ENCODE data around the gene DIP2B.

The DIP2B gene

DNA sequence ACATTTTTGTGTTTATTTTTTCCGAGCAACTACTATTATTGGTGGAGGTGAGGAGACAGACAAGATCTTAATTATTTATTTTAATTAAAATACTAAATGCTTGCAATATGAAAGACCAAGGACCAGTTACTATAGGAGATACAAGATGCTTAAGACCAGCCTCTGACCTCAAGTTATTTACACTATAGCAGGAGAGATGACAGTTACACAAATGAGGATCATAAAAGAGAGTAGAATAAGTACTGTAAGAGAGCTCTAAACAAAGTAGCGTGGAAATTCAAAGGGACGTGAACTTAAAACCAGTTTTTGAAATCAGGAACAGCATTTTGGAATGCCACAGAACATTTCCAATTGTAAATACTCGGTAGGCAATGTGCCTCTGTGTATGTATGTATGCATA is 131.1 kb downstream of the DIP2B start:
- no peak for DNase-seq (ENCODE audit: low read depth, low spot score)

DNA sequence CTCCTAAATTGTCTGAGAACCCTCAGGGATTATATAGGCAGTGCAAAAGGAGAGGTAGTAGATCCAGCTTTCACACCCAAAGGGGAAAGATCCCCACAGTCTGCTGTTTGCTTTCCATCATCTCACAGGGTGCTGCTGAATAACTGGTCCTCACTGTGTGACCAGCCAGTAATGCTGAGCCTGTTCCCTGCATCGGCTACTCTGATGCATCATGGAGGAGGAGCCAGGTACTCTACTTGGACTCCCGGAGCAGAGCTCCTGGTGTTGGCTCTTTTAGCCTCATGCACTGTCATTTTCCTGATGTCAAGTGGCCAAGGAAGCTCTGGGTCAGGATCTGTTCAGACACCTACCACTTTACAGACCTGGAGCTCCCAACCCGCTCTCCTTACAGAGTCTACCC is 131.7 kb downstream of the DIP2B start:
- no peak for DNase-seq (ENCODE audit: low read depth, low spot score)

DNA sequence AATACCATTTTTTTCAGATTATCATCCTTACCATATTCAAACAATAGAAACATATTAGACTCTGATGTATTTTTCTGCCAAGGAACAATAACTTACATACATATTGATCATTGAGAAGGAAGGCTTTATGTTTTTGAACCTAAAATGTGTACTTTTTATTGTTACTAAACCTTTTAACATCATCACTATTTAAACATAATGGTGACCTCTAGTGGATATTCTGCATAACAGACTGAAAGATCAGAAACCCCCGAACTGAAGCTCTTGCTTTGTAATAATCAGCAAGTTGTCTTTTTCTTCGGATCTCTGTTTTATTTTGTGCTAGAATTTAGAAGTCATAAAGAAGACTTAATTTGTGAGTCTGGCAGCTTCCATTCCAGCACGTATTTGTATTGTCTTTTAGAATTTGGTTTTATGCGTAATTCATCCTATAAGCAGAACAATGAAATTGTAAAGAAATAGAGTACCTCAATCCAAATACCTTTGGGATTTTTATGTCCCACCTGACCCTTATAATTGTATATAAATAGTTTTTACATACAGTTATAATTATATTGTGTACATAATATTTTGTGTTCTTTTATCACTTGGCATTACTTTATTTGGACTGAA is 133.2 kb downstream of the DIP2B start:
- DNase-seq (ENCODE audit: low read depth, low spot score) = no peak

DNA sequence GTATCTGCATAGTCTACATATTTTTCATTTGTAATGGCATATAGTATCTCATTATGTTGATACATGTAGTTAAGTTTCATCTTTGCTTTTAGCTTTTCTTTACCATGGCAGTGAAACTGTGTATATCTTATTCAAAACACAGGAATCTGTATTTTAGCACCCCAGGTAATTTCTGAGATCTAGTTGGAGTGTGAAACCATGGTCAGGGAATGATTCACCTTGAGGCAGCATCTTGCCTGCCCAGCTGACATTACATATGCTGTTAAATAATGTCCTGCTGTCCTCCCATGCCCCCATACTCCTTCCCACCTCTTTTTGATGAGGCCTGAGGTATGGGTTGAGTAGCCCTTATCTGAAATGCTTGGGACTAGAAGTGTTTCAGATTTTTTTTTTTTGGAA is 133.7 kb downstream of the DIP2B start:
- DNase-seq (ENCODE audit: low read depth, low spot score) = no peak

DNA sequence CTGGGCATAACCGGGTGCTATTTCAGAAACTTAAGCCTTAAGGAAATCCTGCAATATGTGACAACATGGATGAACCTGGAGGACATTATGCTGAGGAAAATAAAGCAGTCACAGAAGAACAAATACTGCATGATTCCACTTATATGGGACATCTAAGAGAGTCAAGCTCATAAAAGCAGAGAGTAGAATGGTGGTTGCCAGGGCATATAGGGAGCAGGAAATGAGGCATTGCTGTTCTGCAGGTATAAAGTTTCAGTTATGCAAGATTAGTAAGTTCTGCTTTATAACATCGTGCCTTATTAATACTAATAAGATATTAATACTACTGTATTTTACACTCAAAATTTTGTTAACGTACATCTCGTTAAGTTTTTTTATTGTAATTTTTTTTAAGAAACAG is 134.9 kb downstream of the DIP2B start:
- no peak for DNase-seq (ENCODE audit: low read depth, low spot score)

DNA sequence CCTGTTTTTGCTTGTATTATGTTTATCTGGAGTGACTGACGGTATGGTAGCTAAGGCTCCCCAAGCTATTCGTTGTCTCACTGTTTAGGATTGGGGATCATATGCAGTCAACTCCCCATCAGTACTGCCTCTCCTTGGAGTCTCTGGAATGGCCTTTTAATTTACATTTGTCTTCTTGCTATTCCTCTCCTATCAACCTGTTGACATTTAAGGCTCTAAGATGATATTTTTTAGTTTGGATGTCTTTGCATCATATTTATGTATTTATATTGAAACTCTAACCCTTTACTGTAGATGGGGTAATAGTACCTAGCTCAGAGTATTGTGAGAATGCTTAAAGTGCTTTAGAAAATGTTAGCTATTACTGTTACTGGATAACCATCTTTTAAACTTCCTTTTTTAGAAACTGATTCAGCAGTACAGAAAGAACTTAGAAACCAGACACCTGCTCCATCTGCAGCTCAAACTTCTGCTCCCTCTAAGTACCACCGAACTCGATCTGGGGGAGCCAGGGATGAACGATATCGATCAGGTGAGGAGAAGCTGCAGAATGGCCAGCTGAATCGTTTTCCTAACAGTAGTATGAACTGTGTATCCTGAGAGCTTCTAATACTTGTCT is 135.6 kb downstream of the DIP2B start:
- DNase-seq (ENCODE audit: low read depth, low spot score) = no peak

DNA sequence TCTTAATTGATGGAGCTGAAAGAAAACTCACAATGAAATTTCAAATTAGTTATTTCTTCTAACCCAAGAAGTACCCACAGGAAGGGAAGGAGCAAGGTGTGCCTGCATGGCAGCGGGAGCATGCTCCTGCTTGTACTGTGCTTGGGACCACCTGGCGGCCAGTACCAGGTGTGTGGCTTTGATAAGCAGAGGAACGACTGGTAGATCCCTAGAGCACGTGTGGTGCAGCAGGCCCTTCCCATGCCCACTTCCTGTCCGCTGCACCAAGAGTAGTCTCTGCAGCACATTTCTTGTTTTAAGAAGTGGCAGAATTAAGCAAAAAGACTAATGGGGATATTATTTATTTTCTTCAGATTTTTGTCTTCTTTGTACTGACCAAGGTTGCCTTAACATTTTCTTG is 136.8 kb downstream of the DIP2B start:
- no peak for DNase-seq (ENCODE audit: low read depth, low spot score)

DNA sequence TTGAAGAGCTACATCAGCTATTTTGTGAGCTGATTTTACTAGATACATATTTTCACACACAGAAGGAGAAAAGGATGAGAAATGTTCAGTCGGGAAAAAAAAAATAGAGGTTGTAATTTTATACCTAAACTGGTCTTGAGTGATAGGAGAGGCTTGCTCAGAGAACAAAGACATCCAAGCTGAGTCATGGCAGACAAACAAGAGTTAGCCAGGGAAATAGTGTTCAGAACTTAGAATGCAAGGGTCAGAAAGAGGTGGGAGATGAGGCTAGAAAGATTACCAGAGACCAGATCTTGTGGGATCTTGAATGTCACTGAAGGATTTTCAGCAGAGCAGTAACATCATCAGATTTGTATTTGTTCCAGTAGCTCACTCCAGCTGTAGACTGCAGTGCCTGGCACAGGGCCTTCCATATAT is 137.3 kb downstream of the DIP2B start:
- no peak for DNase-seq (ENCODE audit: low read depth, low spot score)

DNA sequence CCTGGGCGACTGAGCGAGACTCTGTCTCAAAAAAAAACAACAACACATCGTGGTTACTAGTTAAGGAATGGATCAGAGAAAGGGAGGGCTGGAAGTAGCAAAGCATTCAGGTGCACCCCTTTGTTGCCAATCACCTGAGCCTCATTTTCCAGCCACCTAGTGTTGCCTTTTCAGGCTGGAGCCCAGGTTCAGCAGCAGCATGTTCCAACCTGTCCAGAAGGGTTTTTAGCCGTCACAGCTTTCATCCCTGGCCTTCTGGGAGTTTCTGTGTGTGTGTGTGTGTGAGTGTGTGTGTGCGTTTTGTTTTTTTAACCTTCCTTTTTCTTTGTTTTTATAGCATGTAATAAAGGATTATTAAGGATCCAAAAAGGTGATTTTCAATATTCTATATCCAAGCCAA is 138.0 kb downstream of the DIP2B start:
- DNase-seq (ENCODE audit: low read depth, low spot score) = no peak

DNA sequence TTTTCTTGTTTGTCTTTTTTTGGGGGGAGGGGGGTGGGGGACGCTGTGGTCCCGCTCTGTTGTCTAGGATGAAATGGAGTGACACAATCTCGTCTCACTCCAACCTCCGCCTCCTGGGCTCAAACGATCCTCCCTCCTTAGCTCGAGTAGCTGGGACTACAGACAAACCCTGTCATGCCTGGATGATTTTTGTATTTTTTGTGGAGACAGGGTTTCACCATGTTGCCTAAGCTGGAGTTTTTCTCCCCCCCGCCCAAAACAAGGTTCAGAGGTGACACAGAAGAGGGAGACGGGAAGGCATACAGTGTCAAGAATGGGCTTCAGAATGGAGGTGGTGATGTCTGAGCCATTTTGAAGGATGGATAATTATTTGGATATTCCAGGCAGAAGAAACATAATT is 142.2 kb downstream of the DIP2B start:
- no peak for DNase-seq (ENCODE audit: low read depth, low spot score)

DNA sequence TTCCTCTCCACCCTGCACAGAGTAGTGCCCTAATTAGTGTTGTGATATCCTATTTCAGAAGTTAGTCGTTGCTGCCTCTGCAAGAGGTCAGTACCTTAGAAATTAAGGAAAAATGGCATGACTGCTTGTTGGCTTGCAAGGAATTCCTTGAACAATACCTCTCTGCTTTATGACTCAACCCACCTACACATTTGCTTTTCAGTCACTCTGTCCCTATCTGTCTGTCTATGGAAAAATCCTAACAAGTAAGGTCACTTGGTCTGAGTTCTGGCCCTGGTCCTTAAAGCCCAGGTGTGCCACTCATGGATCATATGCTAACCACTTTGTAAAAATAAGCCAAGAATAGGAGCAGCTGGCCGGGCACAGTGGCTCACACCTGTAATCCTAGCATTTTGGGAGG is 142.7 kb downstream of the DIP2B start:
- DNase-seq (ENCODE audit: low read depth, low spot score) = no peak

DNA sequence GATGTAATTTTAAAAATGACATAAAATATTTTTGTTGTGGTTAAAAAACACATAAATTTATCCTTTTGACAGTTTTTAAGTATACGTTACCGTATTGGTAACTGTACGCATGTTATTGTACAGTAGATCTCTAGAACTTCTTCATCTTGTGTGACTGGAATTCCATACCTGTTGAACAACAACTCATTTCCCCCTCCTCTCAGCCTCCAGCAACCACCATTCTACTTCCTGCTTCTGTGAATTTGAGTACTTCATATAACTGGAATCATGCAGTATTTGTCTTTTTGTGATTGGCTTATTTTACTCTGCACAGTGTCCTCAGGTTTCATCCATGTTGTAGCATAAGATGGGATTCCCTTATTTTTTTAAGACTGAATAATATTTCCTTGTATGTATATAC is 145.5 kb downstream of the DIP2B start:
- DNase-seq (ENCODE audit: low read depth, low spot score) = no peak

DNA sequence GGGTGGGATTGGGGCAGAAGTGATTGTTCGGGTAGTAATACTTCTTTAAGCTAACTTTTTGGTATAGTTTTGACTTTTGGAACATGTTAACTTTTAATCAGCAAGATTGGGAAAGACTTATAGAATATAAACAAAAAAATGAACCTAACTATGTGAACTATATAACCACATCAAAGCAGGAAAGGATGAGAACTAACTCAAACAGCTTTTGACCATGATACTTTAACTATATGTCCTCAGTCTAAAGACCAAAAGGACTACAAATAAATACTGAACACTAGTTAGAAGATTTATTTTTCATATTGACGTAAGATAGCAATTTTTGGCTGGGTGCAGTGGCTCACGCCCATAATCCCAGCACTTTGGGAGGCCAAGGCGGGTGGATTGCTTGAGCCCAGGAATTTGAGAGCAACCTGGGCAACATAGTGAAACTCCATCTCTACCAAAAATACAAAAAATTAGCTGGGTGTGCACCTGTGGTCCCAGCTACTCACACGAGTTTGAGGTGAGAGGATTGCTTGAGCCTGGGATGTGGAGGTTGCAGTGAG is 150.7 kb downstream of the DIP2B start:
- DNase-seq (ENCODE audit: low read depth, low spot score) = no peak

DNA sequence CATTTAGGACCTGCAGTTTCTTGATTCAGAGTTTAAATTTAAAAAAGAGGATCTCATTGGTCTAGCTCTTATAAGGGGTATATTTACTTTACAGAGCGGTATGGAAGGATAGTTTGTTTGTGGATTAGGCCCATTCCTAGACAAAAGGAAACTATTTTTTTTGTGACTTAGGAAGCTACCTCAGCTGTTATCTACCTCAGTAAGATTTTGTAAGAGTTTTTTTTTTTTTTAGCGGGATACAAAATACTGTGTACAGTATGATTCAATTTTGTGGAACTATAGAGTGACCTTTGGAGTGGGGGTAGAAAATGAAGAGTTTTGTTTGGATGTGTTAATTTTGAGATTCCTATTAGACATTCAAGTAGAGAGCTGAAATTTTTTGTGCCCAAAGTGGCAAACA is 154.5 kb downstream of the DIP2B start:
- no peak for DNase-seq (ENCODE audit: low read depth, low spot score)

DNA sequence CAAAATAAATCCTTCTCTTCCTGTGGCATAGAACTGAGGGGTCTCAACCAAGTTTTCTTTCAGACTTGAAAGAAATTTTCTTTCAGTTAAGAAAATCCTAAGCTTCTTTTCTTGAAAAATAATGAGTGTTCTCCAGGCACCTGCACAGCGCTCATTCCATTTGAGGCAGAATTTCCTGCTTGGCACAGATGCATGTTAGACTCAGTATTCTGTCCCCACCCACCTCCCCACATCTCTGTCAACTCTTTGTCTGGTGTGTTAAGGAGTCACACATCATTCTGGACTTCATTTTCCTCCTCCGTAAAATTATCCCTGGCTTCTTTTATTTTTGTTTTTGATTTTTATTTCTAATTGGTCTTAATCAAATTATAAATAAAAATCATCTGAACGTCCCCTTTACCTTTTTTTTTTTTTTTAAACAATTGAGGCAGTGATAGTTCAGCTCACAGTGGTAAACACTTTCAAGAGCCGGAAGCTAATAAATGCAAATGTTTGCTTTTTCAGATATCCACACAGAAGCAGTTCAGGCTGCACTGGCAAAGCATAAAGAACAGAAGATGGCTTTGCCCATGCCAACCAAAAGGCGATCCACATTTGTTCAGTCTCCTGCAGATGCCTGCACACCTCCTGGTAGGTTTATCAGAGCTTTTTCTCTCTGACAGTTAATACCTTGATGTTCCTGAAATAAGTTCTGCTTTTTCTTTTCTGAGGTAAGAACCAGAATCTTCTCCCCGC is 155.1 kb downstream of the DIP2B start:
- DNase-seq (ENCODE audit: low read depth, low spot score) = no peak

DNA sequence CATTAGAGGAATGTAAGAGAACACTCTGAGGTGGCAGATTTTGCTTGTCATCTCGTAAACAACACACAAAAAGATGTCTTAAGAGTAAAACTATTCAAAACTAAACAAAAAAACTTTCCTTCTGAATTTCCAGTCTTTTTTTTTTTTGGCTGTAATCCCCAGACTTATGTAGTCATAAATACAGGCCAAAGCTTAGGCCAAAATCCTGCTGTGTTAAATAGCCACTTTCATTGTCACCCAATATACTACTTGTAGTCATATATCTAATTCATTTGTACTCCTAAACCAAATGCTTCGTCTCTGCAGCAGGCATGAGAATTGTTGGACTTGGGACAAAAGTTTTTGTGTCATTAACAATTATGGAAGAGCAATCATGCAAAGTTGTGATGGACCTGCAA is 155.6 kb downstream of the DIP2B start:
- DNase-seq (ENCODE audit: low read depth, low spot score) = no peak

DNA sequence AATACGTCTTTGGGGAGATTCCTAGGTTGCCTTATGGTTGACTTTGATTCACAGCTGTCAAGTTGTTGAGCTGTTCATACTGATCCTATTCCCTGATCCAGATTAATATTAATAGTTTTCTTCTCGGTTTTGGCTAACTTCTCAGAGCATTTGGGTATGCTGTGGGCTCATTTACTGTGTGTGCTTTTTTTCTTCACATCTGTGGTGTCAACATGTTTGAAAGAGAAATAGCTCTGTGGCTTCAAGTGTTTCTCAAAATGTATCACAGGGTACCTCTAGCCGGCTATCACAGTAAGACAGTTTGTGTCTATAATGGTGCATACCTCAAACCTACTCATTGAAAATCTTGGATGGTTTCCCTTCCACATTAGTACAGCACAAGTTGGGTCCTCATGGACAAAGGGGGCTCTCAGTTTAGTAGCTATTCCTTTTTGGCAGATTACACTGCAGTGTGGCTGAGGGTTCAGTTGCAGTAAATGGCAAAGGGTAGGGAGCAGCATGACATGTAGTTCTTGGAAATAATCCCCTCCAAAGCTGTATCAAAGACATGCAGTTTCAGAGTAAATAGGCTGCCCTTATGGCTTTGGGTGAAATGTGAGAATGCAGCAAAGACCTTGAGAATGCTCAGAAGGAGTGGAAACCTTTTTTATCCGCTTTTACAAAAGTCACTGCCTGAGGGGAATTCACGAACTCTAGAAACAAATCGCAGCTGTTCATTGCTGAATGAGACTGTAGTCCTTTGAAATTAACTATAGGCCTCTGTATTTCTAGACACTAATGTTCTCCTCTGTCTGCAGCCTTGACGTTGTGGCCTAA is 156.7 kb downstream of the DIP2B start:
- DNase-seq (ENCODE audit: low read depth, low spot score) = no peak

DNA sequence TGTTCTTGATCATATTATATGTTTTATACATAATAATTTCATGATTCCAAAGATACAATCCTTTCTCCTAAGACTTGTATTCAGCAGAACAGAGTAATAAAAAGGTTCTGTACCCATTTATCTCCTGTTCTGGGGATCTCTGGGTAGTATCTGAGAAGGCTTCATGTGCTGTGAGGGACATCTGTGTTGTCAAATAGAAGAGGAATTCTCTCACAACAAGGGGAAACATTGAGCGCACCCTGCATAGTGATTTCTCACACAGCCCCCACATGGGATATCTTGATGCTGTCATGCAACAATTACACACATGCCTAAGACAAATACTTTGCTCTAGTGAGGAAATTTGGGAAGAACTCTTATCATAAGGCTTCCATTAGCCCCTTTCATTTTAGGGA is 157.3 kb downstream of the DIP2B start:
- DNase-seq (ENCODE audit: low read depth, low spot score) = no peak

DNA sequence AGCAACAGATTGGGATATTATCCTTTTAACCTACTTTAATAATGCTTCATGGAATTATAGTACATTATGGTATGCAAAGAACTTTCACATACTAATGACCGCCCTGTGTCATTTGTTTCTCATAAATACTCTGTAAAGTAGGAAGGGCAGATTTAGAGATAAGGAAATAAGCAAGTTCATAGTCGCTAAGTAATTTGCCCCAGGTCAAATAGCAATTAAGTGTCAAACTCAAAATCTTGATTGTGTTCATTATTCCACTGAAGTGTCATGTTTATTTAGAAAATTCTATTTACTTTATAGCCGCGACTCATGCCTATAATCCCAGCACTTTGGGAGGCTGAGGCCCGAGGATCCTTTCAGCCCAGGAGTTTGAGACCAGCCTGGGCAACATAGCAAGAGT is 160.4 kb downstream of the DIP2B start:
- DNase-seq (ENCODE audit: low read depth, low spot score) = no peak

DNA sequence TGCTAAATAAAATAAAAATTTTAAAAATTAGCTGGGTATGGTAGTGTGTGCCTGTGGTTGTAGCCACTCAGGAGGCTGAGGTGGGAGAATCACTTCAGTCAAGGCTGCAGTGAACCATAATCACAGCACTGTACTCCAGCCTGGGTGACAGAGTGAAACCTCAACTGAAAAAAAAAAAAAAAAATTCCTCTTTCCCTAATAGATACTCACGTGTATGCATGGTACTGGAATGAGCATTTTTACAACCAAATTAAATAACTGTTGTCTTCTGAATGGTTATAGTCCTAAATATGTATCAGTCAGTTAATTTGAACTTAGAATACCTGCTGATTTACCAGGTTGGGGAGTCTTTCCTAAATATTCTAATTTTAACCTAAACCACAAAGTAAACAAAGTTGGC is 160.8 kb downstream of the DIP2B start:
- DNase-seq (ENCODE audit: low read depth, low spot score) = no peak

DNA sequence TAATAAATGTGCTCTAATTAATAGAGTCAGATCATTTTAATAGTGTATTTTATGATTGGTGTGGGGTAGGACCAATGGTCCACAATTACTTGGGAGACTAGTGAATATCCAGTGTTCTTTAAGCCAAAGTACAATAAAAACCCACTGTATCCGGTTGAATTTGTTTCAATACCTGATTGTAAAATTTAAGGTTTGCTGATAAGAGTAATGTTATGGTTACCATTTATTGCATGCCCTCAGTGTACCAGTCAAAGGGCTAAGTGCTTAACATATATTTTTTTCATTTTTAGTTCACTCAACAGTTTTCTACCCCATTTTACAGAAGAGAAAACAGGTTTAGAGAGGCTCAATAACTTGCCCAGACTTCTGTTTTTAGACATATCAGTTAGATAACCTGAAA is 161.2 kb downstream of the DIP2B start:
- no peak for DNase-seq (ENCODE audit: low read depth, low spot score)

DNA sequence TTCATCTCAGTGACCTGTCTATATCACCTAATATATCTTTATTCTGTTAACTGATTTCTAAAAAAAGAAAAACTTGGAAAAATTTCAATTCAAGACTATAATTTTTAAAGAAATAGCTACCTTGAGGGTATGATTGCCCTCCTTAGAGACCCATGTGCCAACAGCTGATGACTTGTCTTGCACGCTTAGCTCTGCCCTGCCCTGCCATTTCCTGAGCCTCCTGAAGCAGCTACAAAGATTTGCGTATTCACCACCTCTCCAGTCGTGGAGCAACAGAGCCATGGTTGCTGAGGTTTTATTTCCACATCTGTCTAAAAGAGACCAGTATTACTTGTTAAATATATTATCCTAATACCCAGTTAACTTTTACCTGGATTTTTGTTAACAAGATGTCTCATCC is 167.4 kb downstream of the DIP2B start:
- no peak for DNase-seq (ENCODE audit: low read depth, low spot score)

All from activated naive CD8-positive, alpha-beta T cell treated with anti-CD3 and anti-CD28 coated beads, Interleukin-2, amount 50 U/mL, for 16 hours (primary cell).